Suprapubic skin (tissue), 3 donors: Measurements from ENCODE around the gene STN1.

Source experiments
- CTCF ChIP-seq, 2 donors: fragments of 200-600 bp in 1 of 2; fragments of 450-650 bp in 1 of 2; sonication (generic) in 1 of 2; IDR thresholded peaks; one replicate each; pipeline ENCODE4 v1.5.1; 2016 to 2019; ENCODE audit warnings: antibody characterized with exemption in 2 of 2, mild to moderate bottlenecking in 1 of 2, moderate library complexity in 1 of 2
- EP300 ChIP-seq: sonication (generic); formaldehyde crosslinking; IDR thresholded peaks from one replicate; pipeline ENCODE4 v1.6.1; 2017; ENCODE audit warnings: antibody characterized with exemption
- POLR2A ChIP-seq, 2 donors: fragments of 450-650 bp; IDR thresholded peaks; one replicate each; pipeline ENCODE4 v1.6.1; 2017; ENCODE audit warnings: antibody characterized with exemption in 2 of 2, mild to moderate bottlenecking in 2 of 2, moderate library complexity in 2 of 2

GRCh38 chr10:103922659-103923058, 4.7 kb upstream of the STN1 start:
- TF ChIP-seq CTCF (IDR thresholded peaks at IDR 0.05) (no peak), EP300 (no peak), POLR2A (IDR thresholded peaks at IDR 0.05) (no peak)
